HL-60 (cell line): ENCODE measurements around the gene VPS35.

ENCODE experiments used
- GABPA ChIP-seq: IDR thresholded peaks from 2 replicates; pipeline ENCODE4 v1.6.1; 2012; ENCODE audit warnings: low read depth
- POLR2AphosphoS5 ChIP-seq: IDR thresholded peaks from 2 replicates; pipeline ENCODE4 v1.6.1; 2012; ENCODE audit warnings: low read depth
- TF ChIP-seq, protein P1 (sequence below): IDR thresholded peaks from one replicate; pipeline ENCODE4 v1.5.1; 2011; ENCODE audit warnings: low read length, control low read depth, inconsistent platforms; ENCODE audit not compliant: insufficient read depth
- TF ChIP-seq, protein P2 (sequence below): IDR thresholded peaks from 2 replicates; pipeline ENCODE4 v1.6.1; 2012; ENCODE audit warnings: low read depth; ENCODE audit not compliant: insufficient replicate concordance

DNA sequence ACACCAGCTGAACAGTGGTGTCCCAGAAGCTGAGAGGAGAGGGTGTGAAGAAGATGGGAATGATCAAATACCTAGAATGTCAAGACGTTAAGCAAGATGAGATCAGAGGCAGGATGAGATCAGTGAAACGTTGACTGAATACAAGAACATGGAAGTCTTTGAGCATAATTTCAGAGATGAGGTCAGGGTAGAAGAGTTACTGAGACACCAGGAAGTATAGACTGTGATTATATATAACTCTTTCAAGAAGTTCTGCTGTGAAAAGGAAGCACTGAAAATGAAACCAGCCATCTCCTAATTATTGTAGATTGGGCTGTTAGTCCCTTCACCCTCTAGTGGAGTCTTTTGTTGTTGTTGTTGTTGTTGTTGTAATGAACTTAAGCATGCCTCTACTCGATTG is 76.9 kb downstream of the VPS35 start:
- TF ChIP-seq, protein P1, sequence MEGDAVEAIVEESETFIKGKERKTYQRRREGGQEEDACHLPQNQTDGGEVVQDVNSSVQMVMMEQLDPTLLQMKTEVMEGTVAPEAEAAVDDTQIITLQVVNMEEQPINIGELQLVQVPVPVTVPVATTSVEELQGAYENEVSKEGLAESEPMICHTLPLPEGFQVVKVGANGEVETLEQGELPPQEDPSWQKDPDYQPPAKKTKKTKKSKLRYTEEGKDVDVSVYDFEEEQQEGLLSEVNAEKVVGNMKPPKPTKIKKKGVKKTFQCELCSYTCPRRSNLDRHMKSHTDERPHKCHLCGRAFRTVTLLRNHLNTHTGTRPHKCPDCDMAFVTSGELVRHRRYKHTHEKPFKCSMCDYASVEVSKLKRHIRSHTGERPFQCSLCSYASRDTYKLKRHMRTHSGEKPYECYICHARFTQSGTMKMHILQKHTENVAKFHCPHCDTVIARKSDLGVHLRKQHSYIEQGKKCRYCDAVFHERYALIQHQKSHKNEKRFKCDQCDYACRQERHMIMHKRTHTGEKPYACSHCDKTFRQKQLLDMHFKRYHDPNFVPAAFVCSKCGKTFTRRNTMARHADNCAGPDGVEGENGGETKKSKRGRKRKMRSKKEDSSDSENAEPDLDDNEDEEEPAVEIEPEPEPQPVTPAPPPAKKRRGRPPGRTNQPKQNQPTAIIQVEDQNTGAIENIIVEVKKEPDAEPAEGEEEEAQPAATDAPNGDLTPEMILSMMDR = no peak
- TF ChIP-seq POLR2AphosphoS5 (no peak), GABPA (no peak)
- TF ChIP-seq, protein P2, sequence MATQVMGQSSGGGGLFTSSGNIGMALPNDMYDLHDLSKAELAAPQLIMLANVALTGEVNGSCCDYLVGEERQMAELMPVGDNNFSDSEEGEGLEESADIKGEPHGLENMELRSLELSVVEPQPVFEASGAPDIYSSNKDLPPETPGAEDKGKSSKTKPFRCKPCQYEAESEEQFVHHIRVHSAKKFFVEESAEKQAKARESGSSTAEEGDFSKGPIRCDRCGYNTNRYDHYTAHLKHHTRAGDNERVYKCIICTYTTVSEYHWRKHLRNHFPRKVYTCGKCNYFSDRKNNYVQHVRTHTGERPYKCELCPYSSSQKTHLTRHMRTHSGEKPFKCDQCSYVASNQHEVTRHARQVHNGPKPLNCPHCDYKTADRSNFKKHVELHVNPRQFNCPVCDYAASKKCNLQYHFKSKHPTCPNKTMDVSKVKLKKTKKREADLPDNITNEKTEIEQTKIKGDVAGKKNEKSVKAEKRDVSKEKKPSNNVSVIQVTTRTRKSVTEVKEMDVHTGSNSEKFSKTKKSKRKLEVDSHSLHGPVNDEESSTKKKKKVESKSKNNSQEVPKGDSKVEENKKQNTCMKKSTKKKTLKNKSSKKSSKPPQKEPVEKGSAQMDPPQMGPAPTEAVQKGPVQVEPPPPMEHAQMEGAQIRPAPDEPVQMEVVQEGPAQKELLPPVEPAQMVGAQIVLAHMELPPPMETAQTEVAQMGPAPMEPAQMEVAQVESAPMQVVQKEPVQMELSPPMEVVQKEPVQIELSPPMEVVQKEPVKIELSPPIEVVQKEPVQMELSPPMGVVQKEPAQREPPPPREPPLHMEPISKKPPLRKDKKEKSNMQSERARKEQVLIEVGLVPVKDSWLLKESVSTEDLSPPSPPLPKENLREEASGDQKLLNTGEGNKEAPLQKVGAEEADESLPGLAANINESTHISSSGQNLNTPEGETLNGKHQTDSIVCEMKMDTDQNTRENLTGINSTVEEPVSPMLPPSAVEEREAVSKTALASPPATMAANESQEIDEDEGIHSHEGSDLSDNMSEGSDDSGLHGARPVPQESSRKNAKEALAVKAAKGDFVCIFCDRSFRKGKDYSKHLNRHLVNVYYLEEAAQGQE = no peak
